Amniotic stem cell (primary cell): Measurements from ENCODE around the gene SLC25A29.
"Not testable (repeated sequence)": the region's sequence is repeated elsewhere in the genome, so short reads cannot be mapped to it uniquely, and the experiment has no call there.

Experiments used
- DNase-seq: peaks from one replicate; lab custom pipeline; 2025; lab: John Stamatoyannopoulos, UW

Gene SLC25A29

GRCh38 chr14:100306101-100306997, at the start of gene SLC25A29:
SLC25A29 (minus strand) TSS chr14:100306444; CDS start chr14:100306232, 212 bp downstream.
- DNase-seq, result peak; percentile 84

GRCh38 chr14:100350986-100351385, 44.7 kb upstream of the SLC25A29 start:
- no peak for DNase-seq

- no peak for DNase-seq
Measured at GRCh38 chr14:100350276-100350926, 44.2 kb upstream of the SLC25A29 start.

GRCh38 chr14:100348784-100349685, 42.8 kb upstream of the SLC25A29 start:
- no peak for DNase-seq

- DNase-seq, result no peak
Measured at GRCh38 chr14:100348253-100348729, 42.0 kb upstream of the SLC25A29 start.

- DNase-seq, result no peak
Measured at GRCh38 chr14:100346306-100347091, 40.3 kb upstream of the SLC25A29 start.

- DNase-seq, result no peak
Measured at GRCh38 chr14:100345711-100346110, 39.5 kb upstream of the SLC25A29 start.

GRCh38 chr14:100344657-100345056, 38.4 kb upstream of the SLC25A29 start:
- DNase-seq, result not testable (repeated sequence)

- DNase-seq, result not testable (repeated sequence)
Measured at GRCh38 chr14:100342826-100343225, 36.6 kb upstream of the SLC25A29 start.

- DNase-seq, result no peak
Measured at GRCh38 chr14:100342195-100342594, 36.0 kb upstream of the SLC25A29 start.

- peak; percentile 68 for DNase-seq
Measured at GRCh38 chr14:100341301-100342031, 35.2 kb upstream of the SLC25A29 start.

- DNase-seq, result no peak
Measured at GRCh38 chr14:100340423-100340813, 34.2 kb upstream of the SLC25A29 start.

- DNase-seq, result no peak
Measured at GRCh38 chr14:100339766-100340422, 33.6 kb upstream of the SLC25A29 start.

GRCh38 chr14:100336618-100337530, 30.6 kb upstream of the SLC25A29 start:
- no peak for DNase-seq

- no peak for DNase-seq
Measured at GRCh38 chr14:100334904-100335303, 28.7 kb upstream of the SLC25A29 start.

GRCh38 chr14:100333827-100334226, 27.6 kb upstream of the SLC25A29 start:
- DNase-seq, result no peak

GRCh38 chr14:100333311-100333710, 27.1 kb upstream of the SLC25A29 start:
- no peak for DNase-seq

- no peak for DNase-seq
Measured at GRCh38 chr14:100332797-100333196, 26.6 kb upstream of the SLC25A29 start.
